Right lobe of liver (tissue), 6 donors: ENCODE data around the gene COX6A2. TPM values are rescaled to one million over a fixed set of nuclear protein-coding genes. Genes with fewer than 3 reads are reported as not detected.
A peak's percentile ranks its signal among the peaks of the same experiment; 100 is the strongest.

Source experiments
- ATAC-seq, 4 donors: fragments of 200-7000 bp; cut with Tn5 transposase; one replicate each; pipeline ENCODE4 v1.9.1; 2020; ENCODE audit warnings: mild to moderate bottlenecking in 4 of 4, moderate library complexity in 4 of 4
- DNase-seq, 3 donors: peaks; one replicate each; pipeline ENCODE4 v3.0.0-alpha.2; 2020
- H3K27ac ChIP-seq, 3 donors: fragments of 200-600 bp; one replicate each; pipeline ENCODE4 v1.8.0; 2022
- H3K27me3 ChIP-seq, 2 donors: fragments of 200-600 bp; one replicate each; pipeline ENCODE4 v1.8.0; 2022
- H3K36me3 ChIP-seq, 4 donors: fragments of 200-600 bp; sonication (generic) in 1 of 4; one replicate each; pipeline versions ENCODE4 v1.5.1 to v1.8.0; 2017 to 2022; ENCODE audit warnings: control low read depth in 1 of 4
- H3K4me1 ChIP-seq, 4 donors: fragments of 200-600 bp; sonication (generic) in 1 of 4; one replicate each; pipeline versions ENCODE4 v1.5.1 to v1.8.0; 2017 to 2022; ENCODE audit warnings: control low read depth in 1 of 4
- H3K4me3 ChIP-seq, 3 donors: fragments of 200-600 bp; one replicate each; pipeline ENCODE4 v1.8.0; 2022
- H3K9me3 ChIP-seq, 4 donors: fragments of 200-600 bp; sonication (generic) in 1 of 4; one replicate each; pipeline versions ENCODE4 v1.5.1 to v1.8.0; 2017 to 2022; ENCODE audit warnings: control low read depth in 1 of 4
- POLR2A ChIP-seq: fragments of 450-650 bp; IDR thresholded peaks from one replicate; pipeline ENCODE4 v1.6.1; 2017; ENCODE audit warnings: antibody characterized with exemption, mild to moderate bottlenecking
- WGBS: methylation state at CpG from one replicate; pipeline ENCODE4 v1.1.6; 2018; ENCODE audit warnings: low coverage, low lambda C conversion rate; ENCODE audit not compliant: insufficient coverage; ENCODE audit errors: missing lambda C conversion rate; 5-methylcytosine and 5-hydroxymethylcytosine counted together
- intact Hi-C, 2 donors: fragments of 100-400 bp; cut with DNase I; formaldehyde crosslinking; loops; one replicate each; pipeline versions ENCODE4 v1.11.2 to v1.14.1; 2022
- total RNA-seq, 6 experiments: library from RNA; depleted of rRNA in 2 of 6; stranded (reverse); fragments of >200 nt in 2 of 6; fragmentation: NEBNext Ultra II Directional in 3 of 6; extraction: Animal tissue kit (Norgen Biotek cat#: 25700) in 3 of 6; gene quantifications; one replicate each; pipeline versions ENCODE4 v1.1.0 to v1.2.4, GENCODE V29; 2016 to 2023
- TF ChIP-seq, protein P1 (sequence below), 4 donors: fragments of 200-600 bp in 3 of 4; fragments of 450-650 bp in 1 of 4; IDR thresholded peaks; one replicate each; pipeline versions ENCODE4 v1.5.1 to v1.8.0; 2016 to 2022; ENCODE audit warnings: antibody characterized with exemption in 4 of 4, mild to moderate bottlenecking in 2 of 4
- donor health status: DM: no; HTN: yes; CAD: no.
- donor health status: DM: no; HTN: no; CAD: no.
- donor health status: DM: no; HTN: no; CAD: no.
- donor health status: DM: no; HTN: yes; CAD: no.
- donor health status: DM: no; HTN: yes; CAD: no.

Gene COX6A2
- total RNA-seq, 6 experiments from 2014 or later = 4.1 to 6.0 (median 4.6) TPM; not detected in 2

- Histone ChIP-seq H3K9me3 (no peaks in the 10 kb centered on the region), H3K4me3 (no peak overlapping the region), H3K4me1 (peaks cover 0 to 30% (median 2%) of the 10 kb centered on the region in 4 donors), H3K36me3 (no peaks in the 10 kb centered on the region), H3K27ac (no peak overlapping the region), H3K27me3 (no peaks in the 10 kb centered on the region)
- WGBS = 94% methylated on average over 11 of the region's 12 CpGs
- TF ChIP-seq, protein P1, sequence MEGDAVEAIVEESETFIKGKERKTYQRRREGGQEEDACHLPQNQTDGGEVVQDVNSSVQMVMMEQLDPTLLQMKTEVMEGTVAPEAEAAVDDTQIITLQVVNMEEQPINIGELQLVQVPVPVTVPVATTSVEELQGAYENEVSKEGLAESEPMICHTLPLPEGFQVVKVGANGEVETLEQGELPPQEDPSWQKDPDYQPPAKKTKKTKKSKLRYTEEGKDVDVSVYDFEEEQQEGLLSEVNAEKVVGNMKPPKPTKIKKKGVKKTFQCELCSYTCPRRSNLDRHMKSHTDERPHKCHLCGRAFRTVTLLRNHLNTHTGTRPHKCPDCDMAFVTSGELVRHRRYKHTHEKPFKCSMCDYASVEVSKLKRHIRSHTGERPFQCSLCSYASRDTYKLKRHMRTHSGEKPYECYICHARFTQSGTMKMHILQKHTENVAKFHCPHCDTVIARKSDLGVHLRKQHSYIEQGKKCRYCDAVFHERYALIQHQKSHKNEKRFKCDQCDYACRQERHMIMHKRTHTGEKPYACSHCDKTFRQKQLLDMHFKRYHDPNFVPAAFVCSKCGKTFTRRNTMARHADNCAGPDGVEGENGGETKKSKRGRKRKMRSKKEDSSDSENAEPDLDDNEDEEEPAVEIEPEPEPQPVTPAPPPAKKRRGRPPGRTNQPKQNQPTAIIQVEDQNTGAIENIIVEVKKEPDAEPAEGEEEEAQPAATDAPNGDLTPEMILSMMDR (IDR thresholded peaks at IDR 0.05) = no peak
- TF ChIP-seq POLR2A = no peak
- no peak for ATAC-seq
- intact Hi-C loops = loop anchor here in 1 of 2 donors (10.0 kb wide), 1 partner anchor 220 kb away; no protein-coding TSS in a partner anchor
- DNase-seq = no peak
These were observed 46.9 kb upstream of the COX6A2 start for GRCh38 chr16:31474773-31475738.

GRCh38 chr16:31474173-31474714 is 46.1 kb upstream of the COX6A2 start:
- H3K9me3 ChIP-seq = no peaks in the 10 kb centered on the region
- H3K27me3 ChIP-seq = no peaks in the 10 kb centered on the region
- no peak overlapping the region for H3K4me3 ChIP-seq
- intact Hi-C loops = loop anchor here in 1 of 2 donors (10.0 kb wide), 1 partner anchor 221 kb away; no protein-coding TSS in a partner anchor
- 92% methylated on average over 6 of the region's 12 CpGs for WGBS
- H3K36me3 ChIP-seq = no peaks in the 10 kb centered on the region
- ATAC-seq = no peak
- no peak overlapping the region for H3K27ac ChIP-seq
- H3K4me1 ChIP-seq = peaks cover 0 to 30% (median 2%) of the 10 kb centered on the region in 4 donors
- TF ChIP-seq, protein P1 (IDR thresholded peaks at IDR 0.05) = no peak
- no peak for TF ChIP-seq POLR2A
- DNase-seq = no peak

DNA sequence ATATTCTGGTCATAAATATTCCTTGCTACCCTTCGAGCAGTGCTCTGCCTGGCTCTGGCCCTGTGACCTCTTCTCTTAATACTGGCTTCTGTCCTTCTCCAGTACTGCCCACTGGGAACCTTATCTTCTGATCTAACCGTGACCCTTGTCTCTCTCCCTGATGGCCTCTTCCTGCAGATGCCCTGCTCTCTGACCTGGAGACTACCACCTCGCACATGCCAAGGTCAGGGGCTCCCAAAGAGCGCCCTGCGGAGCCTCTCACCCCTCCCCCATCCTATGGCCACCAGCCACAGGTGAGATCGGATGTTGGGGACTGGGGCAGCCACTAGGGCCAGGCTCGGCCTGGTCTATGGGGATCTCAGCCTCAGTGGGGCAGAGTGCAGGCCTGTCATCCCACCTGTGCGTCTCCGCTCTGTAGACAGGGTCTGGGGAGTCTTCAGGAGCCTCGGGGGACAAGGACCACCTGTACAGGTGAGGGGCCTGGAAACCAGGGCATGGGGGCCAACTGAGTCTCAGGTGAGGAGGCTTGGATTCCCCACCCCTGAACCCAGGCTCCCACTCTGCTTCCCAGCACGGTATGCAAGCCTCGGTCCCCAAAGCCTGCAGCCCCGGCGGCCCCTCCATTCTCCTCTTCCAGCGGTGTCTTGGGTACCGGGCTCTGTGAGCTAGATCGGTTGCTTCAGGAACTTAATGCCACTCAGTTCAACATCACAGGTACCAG is 45.3 kb upstream of the COX6A2 start:
- Histone ChIP-seq H3K4me1 (peaks cover 0 to 28% (median 2%) of the 10 kb centered on the region in 4 donors), H3K36me3 (no peaks in the 10 kb centered on the region), H3K9me3 (no peaks in the 10 kb centered on the region), H3K4me3 (no peak overlapping the region), H3K27me3 (no peaks in the 10 kb centered on the region), H3K27ac (no peak overlapping the region)
- intact Hi-C loops = loop anchor here in 1 of 2 donors (10.0 kb wide), 1 partner anchor 221 kb away; no protein-coding TSS in a partner anchor
- DNase-seq = no peak
- TF ChIP-seq POLR2A = no peak
- TF ChIP-seq, protein P1 (IDR thresholded peaks at IDR 0.05) = no peak
- WGBS = 50% methylated on average over 7 of the region's 17 CpGs
- no peak for ATAC-seq

DNA sequence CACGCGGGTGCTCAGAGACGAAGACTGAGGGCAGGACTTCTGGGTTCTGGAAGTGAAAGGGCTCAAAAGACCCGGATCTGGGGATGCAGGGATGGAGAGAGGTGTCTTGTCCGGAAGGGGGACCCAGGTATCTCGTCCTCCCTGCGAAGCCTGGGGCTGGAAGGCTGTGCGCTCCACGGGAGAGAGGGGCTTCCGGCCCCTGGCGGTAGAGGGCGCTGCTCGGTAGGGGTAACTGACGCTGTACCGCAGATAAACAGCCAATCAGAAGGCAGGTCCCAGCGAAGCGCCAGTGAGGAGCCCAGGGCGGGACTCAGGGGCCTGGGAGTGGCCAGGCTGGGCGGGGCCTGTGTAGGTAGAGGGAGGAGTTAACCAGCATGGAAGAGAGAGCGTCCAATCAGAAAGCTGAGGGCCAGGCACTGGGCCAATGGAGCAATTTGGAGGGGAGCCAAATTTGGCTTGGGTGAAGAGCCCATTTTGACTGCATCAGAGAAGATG is 44.6 kb upstream of the COX6A2 start:
- H3K4me1 ChIP-seq = peaks cover 0 to 23% (median 0%) of the 10 kb centered on the region in 4 donors
- H3K27ac ChIP-seq = peak overlapping the region; percentile 20 to 76 (median 35)
- peak overlapping the region; percentile 40 to 42 (median 40) for H3K4me3 ChIP-seq
- no peaks in the 10 kb centered on the region for H3K36me3 ChIP-seq
- ATAC-seq (peak; percentile 67 to 83 (median 75)), DNase-seq (peak; percentile 85 to 91 (median 87))
- H3K9me3 ChIP-seq = no peaks in the 10 kb centered on the region
- intact Hi-C loops = loop anchor here in 1 of 2 donors (10.0 kb wide), 1 partner anchor 222 kb away; no protein-coding TSS in a partner anchor
- WGBS = 33% methylated on average over 15 of the region's 20 CpGs
- TF ChIP-seq, protein P1 (IDR thresholded peaks at IDR 0.05) = peak; percentile 60 to 81 (median 78)
- TF ChIP-seq POLR2A = no peak
- H3K27me3 ChIP-seq = no peaks in the 10 kb centered on the region
